ENCODE results near the gene CBFA2T3. TPM values are rescaled to one million over a fixed set of nuclear protein-coding genes. Genes with fewer than 3 reads are reported as not detected.
"Not testable (repeated sequence)": the region's sequence is repeated elsewhere in the genome, so short reads cannot be mapped to it uniquely, and the experiment has no call there.

CBFA2T3 gene
- total RNA-seq, 4 donors from 2014 or later, result 0.95 to 7.3 (median 3.3) TPM

DNA sequence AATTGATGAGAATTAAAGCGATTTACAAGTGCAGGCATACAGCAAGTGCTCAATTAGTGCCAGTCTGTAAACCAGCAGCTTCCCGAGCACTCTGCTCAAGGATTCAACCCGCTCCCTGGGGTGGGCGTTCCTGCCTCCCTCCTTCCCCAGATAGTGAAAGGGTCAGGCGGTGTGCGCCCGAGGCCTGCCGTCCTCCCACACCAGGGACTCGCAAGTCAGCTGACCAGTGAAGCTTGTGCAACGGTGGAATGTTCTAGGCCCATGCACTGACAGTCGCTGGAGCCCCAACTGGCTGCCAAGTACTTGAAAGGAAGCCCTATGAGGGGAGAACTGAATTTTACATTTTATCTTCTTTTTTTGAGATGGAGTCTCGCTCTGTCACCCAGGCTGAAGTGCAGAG, 57.1 kb downstream of the CBFA2T3 start:
- no peaks in the 10 kb centered on the region for H3K9me3 ChIP-seq
- intact Hi-C loops (cut with DNase I; ENCODE audit: low total_unique reads), result loop anchor here (2.0 kb wide), 1 partner anchor 33 kb away; no protein-coding TSS in a partner anchor
- peak overlapping the region in 1 of 4 donors; percentile 75 for H3K27ac ChIP-seq
- no peak for DNase-seq
- no peak overlapping the region for H3K4me3 ChIP-seq
- TF ChIP-seq, protein P1, sequence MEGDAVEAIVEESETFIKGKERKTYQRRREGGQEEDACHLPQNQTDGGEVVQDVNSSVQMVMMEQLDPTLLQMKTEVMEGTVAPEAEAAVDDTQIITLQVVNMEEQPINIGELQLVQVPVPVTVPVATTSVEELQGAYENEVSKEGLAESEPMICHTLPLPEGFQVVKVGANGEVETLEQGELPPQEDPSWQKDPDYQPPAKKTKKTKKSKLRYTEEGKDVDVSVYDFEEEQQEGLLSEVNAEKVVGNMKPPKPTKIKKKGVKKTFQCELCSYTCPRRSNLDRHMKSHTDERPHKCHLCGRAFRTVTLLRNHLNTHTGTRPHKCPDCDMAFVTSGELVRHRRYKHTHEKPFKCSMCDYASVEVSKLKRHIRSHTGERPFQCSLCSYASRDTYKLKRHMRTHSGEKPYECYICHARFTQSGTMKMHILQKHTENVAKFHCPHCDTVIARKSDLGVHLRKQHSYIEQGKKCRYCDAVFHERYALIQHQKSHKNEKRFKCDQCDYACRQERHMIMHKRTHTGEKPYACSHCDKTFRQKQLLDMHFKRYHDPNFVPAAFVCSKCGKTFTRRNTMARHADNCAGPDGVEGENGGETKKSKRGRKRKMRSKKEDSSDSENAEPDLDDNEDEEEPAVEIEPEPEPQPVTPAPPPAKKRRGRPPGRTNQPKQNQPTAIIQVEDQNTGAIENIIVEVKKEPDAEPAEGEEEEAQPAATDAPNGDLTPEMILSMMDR (IDR thresholded peaks at IDR 0.05 in 4 of 5, conservative IDR thresholded peaks at IDR 0.05 in 1 of 5), result no peak
- no peak for TF ChIP-seq POLR2A (IDR thresholded peaks at IDR 0.05)
- no peak for ATAC-seq
- H3K36me3 ChIP-seq, result no peaks in the 10 kb centered on the region
- no peaks in the 10 kb centered on the region for H3K27me3 ChIP-seq
- H3K4me1 ChIP-seq, result peaks cover 25 to 32% of the 10 kb centered on the region in 2 donors
- in situ Hi-C loops (cut with MboI; ENCODE audit: low sequenced_read_pairs in 4 of 4), result no loop called here

DNA sequence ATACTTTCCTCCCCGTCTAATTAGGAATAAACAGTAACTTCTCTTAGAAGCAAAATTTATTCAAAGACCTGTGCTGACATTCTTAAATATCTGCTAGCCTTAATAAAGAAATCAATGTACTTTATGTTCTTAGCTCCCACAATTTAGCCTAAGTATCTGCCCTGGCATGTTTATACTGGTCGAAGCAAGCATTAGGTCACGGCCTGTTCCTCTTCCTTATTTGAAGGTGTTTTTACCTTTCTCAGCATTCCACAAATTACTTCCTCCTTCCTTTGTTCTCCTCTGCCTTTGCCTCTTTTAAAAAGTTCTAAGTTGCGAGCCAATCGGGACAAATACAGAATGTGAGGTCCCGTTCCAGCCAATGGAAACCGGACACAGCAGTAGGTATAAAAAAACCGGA, 58.1 kb downstream of the CBFA2T3 start:
- in situ Hi-C loops (cut with MboI; ENCODE audit: low sequenced_read_pairs in 4 of 4); ATAC-seq; H3K27ac ChIP-seq; H3K9me3 ChIP-seq; H3K27me3 ChIP-seq; H3K4me3 ChIP-seq; H3K36me3 ChIP-seq; intact Hi-C loops (cut with DNase I; ENCODE audit: low total_unique reads); DNase-seq: not testable (repeated sequence)
- peaks cover 26 to 31% of the 10 kb centered on the region in 2 donors for H3K4me1 ChIP-seq

DNA sequence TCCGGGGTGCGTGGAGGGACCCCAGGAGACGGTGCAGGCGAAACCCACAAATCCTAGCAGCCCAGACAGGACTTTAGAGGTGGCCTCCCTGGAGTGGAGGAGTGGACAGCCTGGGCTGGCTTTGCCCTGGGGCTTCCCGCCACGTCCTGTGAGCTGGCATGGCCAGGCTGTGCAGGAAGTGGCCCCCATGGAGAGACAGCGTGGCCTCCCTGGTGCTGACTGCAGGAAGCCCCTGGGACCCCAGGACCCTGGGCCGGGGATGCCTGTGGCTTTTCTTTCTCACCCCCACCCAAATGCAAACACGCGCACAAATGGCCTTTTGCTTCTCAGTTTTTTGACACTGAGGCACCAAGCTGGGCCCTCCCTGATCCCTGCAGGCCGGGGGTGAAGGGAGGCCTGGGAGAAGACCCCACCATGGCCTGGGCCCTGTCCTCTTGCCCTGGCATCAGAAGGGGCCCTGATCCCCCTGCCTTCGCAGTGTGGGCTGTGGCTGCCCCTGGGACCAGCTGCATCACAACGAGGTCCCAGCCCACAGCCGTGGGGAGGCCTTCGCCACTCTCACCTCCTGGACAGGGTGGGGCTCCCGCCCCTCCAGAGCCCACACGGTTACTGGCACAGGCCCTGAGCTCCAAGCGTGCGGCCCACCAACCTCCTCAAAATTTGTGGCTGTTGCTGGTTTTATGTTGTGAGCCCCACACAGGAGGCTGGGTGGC, 58.9 kb downstream of the CBFA2T3 start:
- Histone ChIP-seq H3K27ac (no peak overlapping the region), H3K36me3 (no peaks in the 10 kb centered on the region), H3K27me3 (no peaks in the 10 kb centered on the region), H3K4me3 (no peak overlapping the region), H3K4me1 (peaks cover 26 to 31% of the 10 kb centered on the region in 2 donors), H3K9me3 (no peaks in the 10 kb centered on the region)
- DNase-seq (no peak), ATAC-seq (no peak)
- TF ChIP-seq, protein P1 (IDR thresholded peaks at IDR 0.05 in 4 of 5, conservative IDR thresholded peaks at IDR 0.05 in 1 of 5), result no peak
- TF ChIP-seq POLR2A (IDR thresholded peaks at IDR 0.05), result no peak
- intact Hi-C loops (cut with DNase I; ENCODE audit: low total_unique reads), result no loop called here
- in situ Hi-C loops (cut with MboI; ENCODE audit: low sequenced_read_pairs in 4 of 4), result no loop called here

DNA sequence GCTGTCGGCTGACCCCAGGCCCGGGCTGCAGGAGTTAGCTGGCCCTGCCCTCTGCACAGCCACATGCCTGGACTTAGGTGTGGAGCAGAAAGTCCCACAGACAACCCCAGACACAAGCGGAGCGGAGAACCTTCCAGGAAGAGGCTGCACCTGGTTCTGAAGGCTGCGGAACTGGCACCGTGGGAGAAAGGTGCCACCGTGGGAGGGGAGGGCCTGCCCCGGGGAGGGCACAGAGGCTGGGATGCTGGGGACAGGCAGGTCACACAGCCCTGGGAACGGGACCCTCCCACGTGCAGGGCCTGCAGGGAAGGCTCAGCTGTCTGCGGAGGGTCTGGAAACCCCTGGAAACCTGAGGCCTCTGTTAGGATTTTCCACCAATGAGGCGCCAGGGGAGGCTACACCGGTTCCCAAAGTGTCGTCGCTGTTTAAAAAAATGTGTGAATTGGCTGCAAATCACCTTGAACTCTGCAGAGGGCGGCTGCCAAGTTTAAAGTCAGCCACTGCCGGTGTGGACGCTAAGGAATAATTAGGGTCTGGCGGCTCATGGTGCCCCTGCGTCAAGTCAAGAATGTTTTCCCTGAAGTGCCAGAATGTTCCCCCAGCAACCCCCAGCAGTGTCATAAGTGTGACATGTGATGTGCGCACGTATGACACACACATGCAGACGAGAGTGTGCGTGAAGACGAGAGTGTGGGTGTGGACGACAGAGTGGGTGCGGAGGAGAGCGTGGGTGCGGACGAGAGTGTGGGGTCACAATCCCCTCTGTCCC, 59.7 kb downstream of the CBFA2T3 start:
- H3K4me1 ChIP-seq, result peaks cover 26 to 30% of the 10 kb centered on the region in 2 donors

More for the DNA sequence above, 59.7 kb downstream of the CBFA2T3 start:
- no peak for DNase-seq
- TF ChIP-seq, protein P1 (IDR thresholded peaks at IDR 0.05 in 4 of 5, conservative IDR thresholded peaks at IDR 0.05 in 1 of 5), result no peak
- TF ChIP-seq POLR2A (IDR thresholded peaks at IDR 0.05), result no peak
- intact Hi-C loops (cut with DNase I; ENCODE audit: low total_unique reads) (no loop called here), in situ Hi-C loops (cut with MboI; ENCODE audit: low sequenced_read_pairs in 4 of 4) (no loop called here)
- no peak overlapping the region for H3K27ac ChIP-seq
- no peak overlapping the region for H3K4me3 ChIP-seq
- no peaks in the 10 kb centered on the region for H3K9me3 ChIP-seq
- H3K27me3 ChIP-seq, result no peaks in the 10 kb centered on the region
- H3K36me3 ChIP-seq, result no peaks in the 10 kb centered on the region
- no peak for ATAC-seq
